WTC11 (cell line): ENCODE results near the gene ACOXL.

Source experiments
- AR ChIP-seq: fragments of 250-450 bp; sonication (Bioruptor Pico); IDR thresholded peaks from 2 replicates; pipeline ENCODE4 v1.9.0; 2021; ENCODE audit warnings: mild to moderate bottlenecking
- ARID4B ChIP-seq: sonication (generic); formaldehyde crosslinking; IDR thresholded peaks from 2 replicates; pipeline ENCODE4 v1.8.0; 2023; ENCODE audit warnings: missing genetic modification reagents, mild to moderate bottlenecking, borderline replicate concordance
- CBFB ChIP-seq: sonication (generic); formaldehyde crosslinking; IDR thresholded peaks from 2 replicates; pipeline ENCODE4 v1.8.1; 2022; ENCODE audit warnings: mild to moderate bottlenecking, low read depth, missing genetic modification reagents
- FOXK1 ChIP-seq: sonication (generic); formaldehyde crosslinking; IDR thresholded peaks from 2 replicates; pipeline ENCODE4 v1.8.0; 2022; ENCODE audit warnings: mild to moderate bottlenecking, moderate library complexity, missing genetic modification reagents
- GRHL2 ChIP-seq: fragments of 250-450 bp; sonication (Bioruptor Pico); IDR thresholded peaks from 2 replicates; pipeline ENCODE4 v1.8.0; 2022; ENCODE audit warnings: mild to moderate bottlenecking, moderate library complexity; ENCODE audit not compliant: insufficient replicate concordance, severe bottlenecking
- JUN ChIP-seq: sonication (generic); formaldehyde crosslinking; IDR thresholded peaks from 2 replicates; pipeline ENCODE4 v1.8.0; 2023; ENCODE audit warnings: mild to moderate bottlenecking, missing genetic modification reagents
- ZNF138 ChIP-seq: sonication (generic); formaldehyde crosslinking; conservative IDR thresholded peaks from 2 replicates; pipeline ENCODE4 v1.8.1; 2022; ENCODE audit warnings: mild to moderate bottlenecking, moderate library complexity, missing genetic modification reagents
- TF ChIP-seq, protein P1 (sequence below): fragments of 200-600 bp; IDR thresholded peaks from 2 replicates; pipeline ENCODE4 v1.8.0; 2022; ENCODE audit warnings: antibody characterized with exemption
- TF ChIP-seq, protein P2 (sequence below): sonication (generic); formaldehyde crosslinking; IDR thresholded peaks from 2 replicates; pipeline ENCODE4 v1.8.1; 2023; ENCODE audit warnings: mild to moderate bottlenecking, moderate library complexity, missing genetic modification reagents
- TF ChIP-seq, protein P3 (sequence below): sonication (generic); formaldehyde crosslinking; IDR thresholded peaks from 2 replicates; pipeline ENCODE4 v1.8.1; 2022; ENCODE audit warnings: missing genetic modification reagents, borderline replicate concordance
- TF ChIP-seq, protein P4 (sequence below): sonication (generic); formaldehyde crosslinking; conservative IDR thresholded peaks from 2 replicates; pipeline ENCODE4 v1.8.1; 2022; ENCODE audit warnings: mild to moderate bottlenecking, missing genetic modification reagents
- TF ChIP-seq, protein P5 (sequence below): sonication (generic); formaldehyde crosslinking; IDR thresholded peaks from 2 replicates; pipeline ENCODE4 v1.8.1; 2022; ENCODE audit warnings: mild to moderate bottlenecking, moderate library complexity, missing genetic modification reagents
- TF ChIP-seq, protein P6 (sequence below): sonication (generic); formaldehyde crosslinking; IDR thresholded peaks from 2 replicates; pipeline ENCODE4 v1.8.0; 2022; ENCODE audit warnings: mild to moderate bottlenecking, missing genetic modification reagents

DNA sequence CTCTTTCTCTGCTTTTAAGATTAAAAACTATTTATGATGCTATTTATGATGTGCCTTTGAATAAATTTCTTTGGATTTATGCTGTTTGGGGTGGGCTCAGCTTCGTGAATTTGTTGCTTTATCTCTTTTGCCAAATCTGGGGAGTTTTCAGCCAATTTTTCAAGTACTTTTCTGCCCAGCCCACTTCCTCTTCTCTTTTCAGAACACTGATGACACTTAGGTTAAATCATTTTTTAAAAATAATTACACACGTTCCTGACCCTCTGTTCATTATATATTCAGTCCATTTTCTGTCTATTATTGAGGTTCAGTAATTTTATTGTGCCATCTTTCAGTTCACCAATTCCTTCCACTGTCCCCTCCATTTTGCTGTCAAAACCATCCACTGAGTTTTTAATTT, 373.6 kb downstream of the ACOXL start:
- TF ChIP-seq, protein P1, sequence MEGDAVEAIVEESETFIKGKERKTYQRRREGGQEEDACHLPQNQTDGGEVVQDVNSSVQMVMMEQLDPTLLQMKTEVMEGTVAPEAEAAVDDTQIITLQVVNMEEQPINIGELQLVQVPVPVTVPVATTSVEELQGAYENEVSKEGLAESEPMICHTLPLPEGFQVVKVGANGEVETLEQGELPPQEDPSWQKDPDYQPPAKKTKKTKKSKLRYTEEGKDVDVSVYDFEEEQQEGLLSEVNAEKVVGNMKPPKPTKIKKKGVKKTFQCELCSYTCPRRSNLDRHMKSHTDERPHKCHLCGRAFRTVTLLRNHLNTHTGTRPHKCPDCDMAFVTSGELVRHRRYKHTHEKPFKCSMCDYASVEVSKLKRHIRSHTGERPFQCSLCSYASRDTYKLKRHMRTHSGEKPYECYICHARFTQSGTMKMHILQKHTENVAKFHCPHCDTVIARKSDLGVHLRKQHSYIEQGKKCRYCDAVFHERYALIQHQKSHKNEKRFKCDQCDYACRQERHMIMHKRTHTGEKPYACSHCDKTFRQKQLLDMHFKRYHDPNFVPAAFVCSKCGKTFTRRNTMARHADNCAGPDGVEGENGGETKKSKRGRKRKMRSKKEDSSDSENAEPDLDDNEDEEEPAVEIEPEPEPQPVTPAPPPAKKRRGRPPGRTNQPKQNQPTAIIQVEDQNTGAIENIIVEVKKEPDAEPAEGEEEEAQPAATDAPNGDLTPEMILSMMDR = no peak
- TF ChIP-seq CBFB (no peak), ZNF138 (CRISPR knock-in tag) (no peak), JUN (CRISPR knock-in tag) (no peak), ARID4B (no peak), GRHL2 (CRISPR knock-in tag) (no peak), FOXK1 (CRISPR knock-in tag) (no peak), AR (CRISPR knock-in tag) (no peak)
- TF ChIP-seq, protein P2, sequence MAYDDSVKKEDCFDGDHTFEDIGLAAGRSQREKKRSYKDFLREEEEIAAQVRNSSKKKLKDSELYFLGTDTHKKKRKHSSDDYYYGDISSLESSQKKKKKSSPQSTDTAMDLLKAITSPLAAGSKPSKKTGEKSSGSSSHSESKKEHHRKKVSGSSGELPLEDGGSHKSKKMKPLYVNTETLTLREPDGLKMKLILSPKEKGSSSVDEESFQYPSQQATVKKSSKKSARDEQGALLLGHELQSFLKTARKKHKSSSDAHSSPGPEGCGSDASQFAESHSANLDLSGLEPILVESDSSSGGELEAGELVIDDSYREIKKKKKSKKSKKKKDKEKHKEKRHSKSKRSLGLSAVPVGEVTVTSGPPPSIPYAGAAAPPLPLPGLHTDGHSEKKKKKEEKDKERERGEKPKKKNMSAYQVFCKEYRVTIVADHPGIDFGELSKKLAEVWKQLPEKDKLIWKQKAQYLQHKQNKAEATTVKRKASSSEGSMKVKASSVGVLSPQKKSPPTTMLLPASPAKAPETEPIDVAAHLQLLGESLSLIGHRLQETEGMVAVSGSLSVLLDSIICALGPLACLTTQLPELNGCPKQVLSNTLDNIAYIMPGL = no peak
- TF ChIP-seq, protein P3, sequence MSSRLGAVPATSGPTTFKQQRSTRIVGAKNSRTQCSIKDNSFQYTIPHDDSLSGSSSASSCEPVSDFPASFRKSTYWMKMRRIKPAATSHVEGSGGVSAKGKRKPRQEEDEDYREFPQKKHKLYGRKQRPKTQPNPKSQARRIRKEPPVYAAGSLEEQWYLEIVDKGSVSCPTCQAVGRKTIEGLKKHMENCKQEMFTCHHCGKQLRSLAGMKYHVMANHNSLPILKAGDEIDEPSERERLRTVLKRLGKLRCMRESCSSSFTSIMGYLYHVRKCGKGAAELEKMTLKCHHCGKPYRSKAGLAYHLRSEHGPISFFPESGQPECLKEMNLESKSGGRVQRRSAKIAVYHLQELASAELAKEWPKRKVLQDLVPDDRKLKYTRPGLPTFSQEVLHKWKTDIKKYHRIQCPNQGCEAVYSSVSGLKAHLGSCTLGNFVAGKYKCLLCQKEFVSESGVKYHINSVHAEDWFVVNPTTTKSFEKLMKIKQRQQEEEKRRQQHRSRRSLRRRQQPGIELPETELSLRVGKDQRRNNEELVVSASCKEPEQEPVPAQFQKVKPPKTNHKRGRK (CRISPR knock-in tag) = no peak
- TF ChIP-seq, protein P4, sequence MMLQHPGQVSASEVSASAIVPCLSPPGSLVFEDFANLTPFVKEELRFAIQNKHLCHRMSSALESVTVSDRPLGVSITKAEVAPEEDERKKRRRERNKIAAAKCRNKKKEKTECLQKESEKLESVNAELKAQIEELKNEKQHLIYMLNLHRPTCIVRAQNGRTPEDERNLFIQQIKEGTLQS (CRISPR knock-in tag) = no peak
- TF ChIP-seq, protein P5, sequence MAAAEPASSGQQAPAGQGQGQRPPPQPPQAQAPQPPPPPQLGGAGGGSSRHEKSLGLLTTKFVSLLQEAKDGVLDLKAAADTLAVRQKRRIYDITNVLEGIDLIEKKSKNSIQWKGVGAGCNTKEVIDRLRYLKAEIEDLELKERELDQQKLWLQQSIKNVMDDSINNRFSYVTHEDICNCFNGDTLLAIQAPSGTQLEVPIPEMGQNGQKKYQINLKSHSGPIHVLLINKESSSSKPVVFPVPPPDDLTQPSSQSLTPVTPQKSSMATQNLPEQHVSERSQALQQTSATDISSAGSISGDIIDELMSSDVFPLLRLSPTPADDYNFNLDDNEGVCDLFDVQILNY (CRISPR knock-in tag) = no peak
- TF ChIP-seq, protein P6, sequence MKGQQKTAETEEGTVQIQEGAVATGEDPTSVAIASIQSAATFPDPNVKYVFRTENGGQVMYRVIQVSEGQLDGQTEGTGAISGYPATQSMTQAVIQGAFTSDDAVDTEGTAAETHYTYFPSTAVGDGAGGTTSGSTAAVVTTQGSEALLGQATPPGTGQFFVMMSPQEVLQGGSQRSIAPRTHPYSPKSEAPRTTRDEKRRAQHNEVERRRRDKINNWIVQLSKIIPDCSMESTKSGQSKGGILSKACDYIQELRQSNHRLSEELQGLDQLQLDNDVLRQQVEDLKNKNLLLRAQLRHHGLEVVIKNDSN (CRISPR knock-in tag) = no peak
